Measurements from ENCODE around the gene COL13A1.

The COL13A1 gene

DNA sequence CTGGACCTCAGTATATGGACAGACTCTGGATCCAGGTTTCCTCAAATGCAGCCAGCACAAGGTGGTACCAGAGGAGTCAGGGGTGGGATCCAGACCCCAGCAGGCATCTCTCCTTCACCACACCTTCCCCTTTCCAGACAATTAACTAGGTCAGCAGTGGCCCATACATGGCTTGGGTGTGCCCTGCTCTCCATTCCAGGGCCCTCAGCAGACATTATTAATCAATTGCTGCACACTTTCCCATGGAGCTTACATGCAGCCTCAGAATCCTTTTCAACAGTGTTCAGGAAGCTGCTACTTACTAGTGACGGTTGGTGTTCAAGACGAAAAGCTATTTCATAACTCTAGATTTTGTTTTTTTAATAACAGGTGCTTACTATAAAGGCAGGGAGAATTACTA lies 6.0 kb downstream of the COL13A1 start:
- H3K4me3 ChIP-seq (ENCODE audit: low read length) = no peak overlapping the region
- no peak for DNase-seq (ENCODE audit: low read depth)
- TF ChIP-seq, protein P1, sequence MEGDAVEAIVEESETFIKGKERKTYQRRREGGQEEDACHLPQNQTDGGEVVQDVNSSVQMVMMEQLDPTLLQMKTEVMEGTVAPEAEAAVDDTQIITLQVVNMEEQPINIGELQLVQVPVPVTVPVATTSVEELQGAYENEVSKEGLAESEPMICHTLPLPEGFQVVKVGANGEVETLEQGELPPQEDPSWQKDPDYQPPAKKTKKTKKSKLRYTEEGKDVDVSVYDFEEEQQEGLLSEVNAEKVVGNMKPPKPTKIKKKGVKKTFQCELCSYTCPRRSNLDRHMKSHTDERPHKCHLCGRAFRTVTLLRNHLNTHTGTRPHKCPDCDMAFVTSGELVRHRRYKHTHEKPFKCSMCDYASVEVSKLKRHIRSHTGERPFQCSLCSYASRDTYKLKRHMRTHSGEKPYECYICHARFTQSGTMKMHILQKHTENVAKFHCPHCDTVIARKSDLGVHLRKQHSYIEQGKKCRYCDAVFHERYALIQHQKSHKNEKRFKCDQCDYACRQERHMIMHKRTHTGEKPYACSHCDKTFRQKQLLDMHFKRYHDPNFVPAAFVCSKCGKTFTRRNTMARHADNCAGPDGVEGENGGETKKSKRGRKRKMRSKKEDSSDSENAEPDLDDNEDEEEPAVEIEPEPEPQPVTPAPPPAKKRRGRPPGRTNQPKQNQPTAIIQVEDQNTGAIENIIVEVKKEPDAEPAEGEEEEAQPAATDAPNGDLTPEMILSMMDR (conservative IDR thresholded peaks at IDR 0.05; ENCODE audit: low read depth, low read length) = no peak

DNA sequence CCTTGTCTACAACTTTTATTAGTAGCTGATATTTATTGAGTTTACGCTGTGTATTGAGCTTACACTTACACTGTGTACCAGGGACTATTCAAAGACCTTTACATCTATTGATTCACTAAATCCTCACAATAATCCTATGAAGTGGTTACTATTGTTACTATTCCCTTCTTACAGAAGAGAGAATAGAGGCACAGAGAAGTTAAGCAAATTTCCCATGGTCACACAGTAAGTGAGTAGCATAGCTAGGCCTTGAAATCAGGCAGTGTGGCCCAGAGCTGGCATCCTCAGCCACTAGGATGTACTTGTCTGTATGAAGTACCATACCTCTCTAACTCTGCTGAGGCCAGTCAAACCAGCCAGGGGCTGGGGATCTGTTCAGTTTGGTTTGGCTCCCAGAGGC lies 7.6 kb downstream of the COL13A1 start:
- TF ChIP-seq, protein P1 (conservative IDR thresholded peaks at IDR 0.05; ENCODE audit: low read depth, low read length) = no peak
- H3K4me3 ChIP-seq (ENCODE audit: low read length) = no peak overlapping the region

DNA sequence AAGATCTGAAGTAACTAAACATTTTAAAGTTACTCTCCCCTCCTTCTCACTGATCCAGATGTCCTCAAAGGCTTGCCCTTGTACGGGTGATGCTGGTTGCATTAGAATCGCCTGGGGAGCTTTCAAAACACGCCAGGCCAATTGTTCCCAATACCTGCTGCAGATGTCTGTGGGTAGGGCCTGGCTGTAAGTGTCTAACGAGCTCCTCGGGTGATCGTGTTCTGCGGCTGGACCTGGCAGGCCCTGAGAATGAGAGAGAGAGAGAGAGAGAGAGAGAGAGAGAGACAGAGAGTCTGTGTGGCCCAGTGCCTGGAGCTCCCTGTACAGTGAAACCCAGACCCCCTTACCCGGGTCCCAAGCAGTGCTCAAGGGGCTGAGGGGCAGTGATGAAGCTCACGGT lies 8.4 kb downstream of the COL13A1 start:
- H3K4me3 ChIP-seq (ENCODE audit: low read length) = no peak overlapping the region
- TF ChIP-seq, protein P1 (conservative IDR thresholded peaks at IDR 0.05; ENCODE audit: low read depth, low read length) = no peak
- DNase-seq (ENCODE audit: low read depth) = no peak

More for the DNA sequence above, 7.6 kb downstream of the COL13A1 start:
- DNase-seq (ENCODE audit: low read depth) = no peak

DNA sequence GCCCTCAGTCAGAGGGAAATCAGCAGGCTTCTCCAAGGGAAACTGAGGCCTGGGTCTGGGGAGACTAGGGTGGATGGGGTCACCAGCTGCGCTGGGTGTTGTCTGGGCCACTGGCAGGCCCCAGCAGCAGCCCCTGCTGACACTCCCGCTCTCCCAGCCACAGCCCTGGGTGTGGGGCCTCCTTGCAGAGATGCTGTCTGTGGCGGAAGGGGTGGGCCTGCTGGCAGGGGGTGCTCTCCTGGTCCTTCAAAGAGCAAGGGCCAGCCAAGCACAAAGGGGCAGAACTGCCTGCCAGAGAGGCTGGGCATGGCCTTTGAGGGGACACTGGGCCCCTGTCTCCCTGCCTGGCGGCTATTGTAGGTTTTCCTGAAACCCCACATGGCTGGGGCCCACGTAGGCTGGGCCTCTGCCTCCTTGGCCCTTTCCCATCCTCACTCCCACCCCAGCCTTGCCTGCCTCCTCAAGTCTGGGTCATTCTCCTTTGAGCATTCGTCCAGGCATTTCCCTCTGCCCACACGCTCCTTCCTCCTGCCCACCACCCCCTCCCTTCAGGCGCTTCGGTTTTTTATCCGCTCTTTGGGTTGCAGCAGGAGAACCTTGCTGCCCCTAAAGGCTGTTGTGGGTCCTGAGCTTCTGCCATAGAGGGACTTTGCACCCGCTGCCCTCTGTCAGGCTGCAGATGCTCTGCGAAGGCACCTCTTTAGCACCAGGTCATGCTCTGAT lies 9.1 kb downstream of the COL13A1 start:
- no peak for DNase-seq (ENCODE audit: low read depth)

DNA sequence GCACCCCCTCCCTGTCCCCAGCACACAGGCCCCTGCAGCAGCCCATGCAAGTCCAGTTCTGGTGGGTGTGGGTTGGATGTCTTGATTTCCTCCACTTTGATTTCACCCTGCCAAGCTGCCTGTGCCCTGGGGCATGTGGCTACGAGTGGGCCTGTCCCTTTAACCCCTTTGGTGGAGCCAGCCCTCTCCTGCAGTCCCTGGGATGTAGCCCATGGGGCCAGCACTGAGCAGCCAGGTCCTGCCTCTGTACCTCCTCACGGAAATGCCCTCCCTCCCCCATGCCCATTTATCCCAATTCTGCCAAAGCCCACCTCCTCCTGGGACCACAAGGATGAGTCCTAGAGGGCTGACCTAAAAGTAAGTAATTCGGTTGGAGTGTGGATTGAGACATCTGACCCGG lies 11.9 kb downstream of the COL13A1 start:
- TF ChIP-seq, protein P1 (conservative IDR thresholded peaks at IDR 0.05; ENCODE audit: low read depth, low read length) = no peak
- no peak overlapping the region for H3K4me3 ChIP-seq (ENCODE audit: low read length)
- DNase-seq (ENCODE audit: low read depth) = no peak

More for the DNA sequence above, 9.1 kb downstream of the COL13A1 start:
- H3K4me3 ChIP-seq (ENCODE audit: low read length) = no peak overlapping the region
- TF ChIP-seq, protein P1 (conservative IDR thresholded peaks at IDR 0.05; ENCODE audit: low read depth, low read length) = no peak

DNA sequence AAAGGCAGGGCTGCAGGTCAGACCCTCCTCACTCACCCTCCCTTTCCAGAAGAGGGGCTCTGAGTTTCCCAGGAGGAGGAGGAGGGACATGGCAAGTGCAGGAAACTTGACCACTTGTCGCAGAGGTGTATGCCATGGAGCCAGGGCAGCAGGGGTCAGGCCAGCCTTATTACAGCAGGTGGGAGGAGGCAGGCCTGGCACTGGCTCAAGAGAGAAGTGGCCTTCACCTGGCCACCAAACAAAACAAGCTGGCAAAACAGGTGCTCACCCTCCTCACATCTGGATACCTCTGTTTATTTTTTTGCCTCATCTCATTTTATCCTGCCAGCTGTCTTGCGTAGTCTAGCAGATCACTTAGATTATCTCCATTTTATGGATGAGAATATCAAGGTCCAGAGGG lies 12.5 kb downstream of the COL13A1 start:
- no peak for DNase-seq (ENCODE audit: low read depth)
- TF ChIP-seq, protein P1 (conservative IDR thresholded peaks at IDR 0.05; ENCODE audit: low read depth, low read length) = no peak
- H3K4me3 ChIP-seq (ENCODE audit: low read length) = no peak overlapping the region

DNA sequence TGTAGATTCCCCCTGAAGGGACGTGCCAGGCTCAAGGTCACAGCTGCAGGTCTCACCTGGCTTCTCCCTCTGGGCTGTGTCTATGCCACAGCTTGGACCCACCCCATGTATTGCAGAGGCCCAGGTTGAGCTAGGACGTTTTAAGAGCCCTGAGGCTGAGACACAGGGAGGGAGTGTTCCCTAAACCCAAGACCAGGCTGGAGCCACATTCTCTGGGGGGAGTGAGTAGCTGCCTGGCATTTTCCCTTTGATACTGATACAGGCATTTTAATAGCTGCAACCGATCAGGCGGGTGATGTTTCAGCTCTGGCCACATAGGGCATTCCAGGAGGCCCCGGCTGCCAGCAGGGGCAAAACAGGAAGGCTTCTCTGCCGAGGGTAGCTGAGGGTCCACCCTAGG lies 13.4 kb downstream of the COL13A1 start:
- no peak overlapping the region for H3K4me3 ChIP-seq (ENCODE audit: low read length)
- DNase-seq (ENCODE audit: low read depth) = no peak
- TF ChIP-seq, protein P1 (conservative IDR thresholded peaks at IDR 0.05; ENCODE audit: low read depth, low read length) = no peak

Data from retinal pigment epithelial cell (primary cell).